Vagina (tissue), 2 donors: ENCODE results near the gene HLA-C.

Experiments
- POLR2A ChIP-seq, 2 donors: fragments of 450-650 bp; IDR thresholded peaks; one replicate each; pipeline ENCODE4 v1.6.1; 2017; ENCODE audit warnings: antibody characterized with exemption in 2 of 2, mild to moderate bottlenecking in 2 of 2, moderate library complexity in 2 of 2
- POLR2AphosphoS5 ChIP-seq, 2 donors: sonication (generic); formaldehyde crosslinking; IDR thresholded peaks; one replicate each; pipeline ENCODE4 v1.9.0; 2017; ENCODE audit warnings: antibody characterized with exemption in 2 of 2, mild to moderate bottlenecking in 2 of 2, low read depth in 1 of 2; ENCODE audit not compliant: insufficient read depth in 1 of 2

GRCh38 chr6:31268836-31269235 lies 3.1 kb downstream of the HLA-C start:
- TF ChIP-seq POLR2A (IDR thresholded peaks at IDR 0.05) (no peak), POLR2AphosphoS5 (IDR thresholded peaks at IDR 0.05; ENCODE audit: insufficient read depth in 1 of 2, low read depth in 1 of 2) (no peak)
